Inflammatory macrophage treated with lipopolysaccharide for 1 hour (primary cell): ENCODE measurements around the gene BIRC7.

Experiments
- DNase-seq, 2 donors: peaks; one replicate each; pipeline ENCODE4 v3.0.0-alpha.2; 2020 to 2022

Gene BIRC7

GRCh38 chr20:63235399-63235983, at the start of gene BIRC7:
TSS of gene BIRC7 (plus strand) at chr20:63235905. CDS start at chr20:63236097, 192 bp downstream.
- DNase-seq: peak in 1 of 2 donors; percentile 35

GRCh38 chr20:63186084-63186483, 49.6 kb upstream of the BIRC7 start:
- DNase-seq: no peak

- no peak for DNase-seq
Observed at GRCh38 chr20:63186528-63187316, 49.0 kb upstream of the BIRC7 start.

- DNase-seq: no peak
Observed at GRCh38 chr20:63187338-63188158, 48.2 kb upstream of the BIRC7 start.

GRCh38 chr20:63188159-63188442, 47.6 kb upstream of the BIRC7 start:
- no peak for DNase-seq

GRCh38 chr20:63188641-63189321, 46.9 kb upstream of the BIRC7 start:
- DNase-seq: no peak

- DNase-seq: no peak
Observed at GRCh38 chr20:63189322-63189642, 46.4 kb upstream of the BIRC7 start.

- no peak for DNase-seq
Observed at GRCh38 chr20:63189846-63190559, 45.7 kb upstream of the BIRC7 start.

GRCh38 chr20:63190828-63191227, 44.9 kb upstream of the BIRC7 start:
- no peak for DNase-seq

GRCh38 chr20:63191400-63191799, 44.3 kb upstream of the BIRC7 start:
- DNase-seq: no peak

GRCh38 chr20:63192721-63193120, 43.0 kb upstream of the BIRC7 start:
- no peak for DNase-seq

- DNase-seq: no peak
Observed at GRCh38 chr20:63194007-63194796, 41.5 kb upstream of the BIRC7 start.

GRCh38 chr20:63194797-63195173, 40.9 kb upstream of the BIRC7 start:
- DNase-seq: no peak

GRCh38 chr20:63196768-63197470, 38.8 kb upstream of the BIRC7 start:
- DNase-seq: no peak

- no peak for DNase-seq
Observed at GRCh38 chr20:63198606-63199005, 37.1 kb upstream of the BIRC7 start.

GRCh38 chr20:63202021-63202420, 33.7 kb upstream of the BIRC7 start:
- DNase-seq: no peak

GRCh38 chr20:63202811-63203526, 32.7 kb upstream of the BIRC7 start:
- no peak for DNase-seq

- DNase-seq: no peak
Observed at GRCh38 chr20:63204362-63204761, 31.3 kb upstream of the BIRC7 start.

- DNase-seq: no peak
Observed at GRCh38 chr20:63205896-63206295, 29.8 kb upstream of the BIRC7 start.

- no peak for DNase-seq
Observed at GRCh38 chr20:63206878-63207277, 28.8 kb upstream of the BIRC7 start.
